Epidermal melanocyte (primary cell): ENCODE results near the gene ZDHHC9.

ENCODE experiments used
- DNase-seq: peaks from one replicate; pipeline ENCODE4 v3.0.0; 2011; ENCODE audit warnings: low spot score; ENCODE audit not compliant: insufficient read length

The ZDHHC9 gene

DNA sequence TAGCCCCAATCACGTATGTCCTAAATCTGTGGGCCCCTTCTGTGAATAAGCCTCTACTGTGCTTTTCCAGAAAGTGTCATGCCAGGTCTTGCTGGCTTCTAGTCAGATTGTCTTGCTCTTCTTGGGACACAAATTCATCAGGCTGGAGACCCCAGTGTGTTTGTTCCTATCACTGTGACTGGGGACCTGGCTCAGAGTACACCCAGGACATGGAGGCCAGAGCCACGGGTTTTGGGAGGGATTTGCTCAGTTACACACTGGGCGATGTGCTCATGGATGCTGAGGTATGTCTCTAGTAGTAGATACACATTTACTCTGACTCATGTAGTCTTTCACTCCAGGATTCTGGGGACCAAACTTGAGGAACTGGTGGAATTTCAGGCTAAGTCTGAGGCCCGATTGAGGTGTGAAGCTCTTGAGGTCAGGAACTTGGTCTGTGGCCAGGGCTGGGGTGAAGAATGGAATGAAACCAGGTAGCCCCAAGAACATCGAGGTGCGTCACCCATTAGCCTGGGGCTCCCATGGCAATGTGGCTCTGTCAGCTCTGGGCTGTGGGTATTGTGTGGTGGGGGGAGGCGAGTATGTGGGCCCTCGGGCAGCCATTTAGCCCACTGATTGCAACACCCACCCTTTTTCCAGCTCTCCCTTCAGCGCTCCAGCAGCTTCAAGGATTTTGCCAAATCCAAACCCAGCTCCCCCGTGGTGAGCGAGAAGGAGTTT is 56.2 kb downstream of the ZDHHC9 start:
- DNase-seq: no peak

DNA sequence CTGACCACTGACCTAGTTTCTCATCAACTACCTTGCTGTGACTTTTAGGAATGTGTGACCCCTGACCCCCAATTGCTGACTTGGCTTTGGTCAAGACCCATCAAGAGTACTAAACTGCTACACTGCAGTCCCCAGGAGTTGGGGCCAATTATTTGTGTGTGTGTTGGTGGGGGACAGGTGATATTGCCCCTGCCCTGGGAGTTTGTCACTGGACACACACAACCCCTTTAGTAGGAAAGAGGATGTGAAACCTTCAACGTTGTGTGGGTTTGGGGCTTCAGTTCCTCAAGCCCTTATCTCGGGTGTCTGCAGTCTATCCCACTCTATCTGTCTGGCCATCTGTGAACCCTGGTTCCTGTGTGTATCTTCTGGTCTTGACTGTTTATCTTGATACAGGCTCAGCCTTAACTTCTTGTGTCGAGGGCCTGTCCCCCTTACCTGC is 57.5 kb downstream of the ZDHHC9 start:
- DNase-seq: no peak

DNA sequence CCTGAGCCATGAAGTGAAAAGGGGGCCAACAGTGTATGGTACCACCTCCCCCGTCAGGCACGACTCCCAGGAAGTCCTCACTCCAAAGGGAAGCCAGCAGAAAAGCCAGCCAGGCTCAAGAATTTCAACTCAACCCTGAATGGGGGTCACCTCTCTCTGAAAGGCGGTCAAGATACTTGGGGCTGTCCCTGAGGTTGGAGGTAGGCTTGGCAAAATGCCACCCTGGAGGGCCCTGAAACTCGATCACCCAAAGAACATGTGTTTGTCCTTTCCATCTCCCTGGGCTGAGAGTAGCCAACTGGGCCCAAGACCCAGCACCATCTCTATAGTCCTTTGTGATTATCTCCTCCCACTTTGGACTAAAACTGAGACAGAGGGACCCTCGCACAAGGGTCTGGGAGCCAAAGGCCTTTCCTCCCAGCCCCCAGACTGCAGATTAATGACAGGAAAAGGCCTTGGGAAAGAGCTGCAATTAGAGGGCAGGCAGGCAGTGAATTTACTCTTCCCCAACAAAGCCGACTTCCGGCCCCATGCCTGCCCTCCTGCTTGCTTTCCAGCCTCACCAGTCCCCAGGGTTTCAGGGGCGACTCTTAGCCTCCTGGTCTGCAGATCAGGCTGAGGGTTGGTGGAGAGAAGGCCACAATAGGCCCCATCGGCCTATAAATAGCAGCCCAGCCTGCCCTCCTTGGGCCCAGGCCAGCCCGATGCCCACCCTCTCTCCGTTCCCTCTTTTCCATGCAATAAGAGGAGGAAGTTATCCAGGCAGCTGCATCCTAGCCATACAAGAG is 58.3 kb downstream of the ZDHHC9 start:
- no peak for DNase-seq

DNA sequence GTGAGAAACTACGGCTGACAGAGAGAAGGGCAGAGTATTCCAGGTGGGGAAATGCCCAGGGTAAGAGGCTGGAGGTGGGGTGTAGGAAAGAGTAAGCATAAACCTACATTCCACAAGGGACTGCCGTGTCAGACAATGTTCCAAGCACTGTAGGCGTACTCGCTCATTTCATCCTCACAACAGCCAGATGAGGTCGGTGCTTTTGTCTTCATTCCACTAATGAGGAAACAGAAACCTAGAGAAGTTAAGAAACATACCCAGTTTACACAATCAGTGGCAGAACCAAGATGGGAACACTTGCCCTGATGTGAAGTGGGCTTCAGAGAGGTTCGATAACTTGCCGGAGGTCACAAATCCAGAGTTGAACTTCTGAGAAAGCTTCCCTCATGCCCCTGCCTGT is 59.3 kb downstream of the ZDHHC9 start:
- DNase-seq: no peak

DNA sequence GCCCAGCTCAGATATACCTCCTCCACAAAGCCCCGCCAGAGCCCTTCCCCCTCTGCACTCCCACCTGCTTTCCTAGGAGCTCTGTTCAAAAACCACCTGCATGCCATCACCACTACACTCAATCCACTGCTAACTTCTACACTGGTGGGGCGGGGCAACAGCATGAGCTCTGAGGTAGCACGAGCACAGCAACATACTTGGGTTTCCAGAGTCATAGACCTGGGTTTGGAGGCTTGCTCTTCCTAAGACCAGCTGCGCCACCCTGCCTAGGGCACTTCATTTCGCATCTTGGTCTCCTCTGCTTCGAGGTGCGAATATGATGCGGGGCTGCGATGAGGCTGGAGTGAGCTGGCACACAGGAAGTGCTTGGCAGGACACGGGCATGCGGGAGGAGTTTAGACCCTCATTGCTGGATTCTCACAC is 60.4 kb downstream of the ZDHHC9 start:
- DNase-seq: no peak

DNA sequence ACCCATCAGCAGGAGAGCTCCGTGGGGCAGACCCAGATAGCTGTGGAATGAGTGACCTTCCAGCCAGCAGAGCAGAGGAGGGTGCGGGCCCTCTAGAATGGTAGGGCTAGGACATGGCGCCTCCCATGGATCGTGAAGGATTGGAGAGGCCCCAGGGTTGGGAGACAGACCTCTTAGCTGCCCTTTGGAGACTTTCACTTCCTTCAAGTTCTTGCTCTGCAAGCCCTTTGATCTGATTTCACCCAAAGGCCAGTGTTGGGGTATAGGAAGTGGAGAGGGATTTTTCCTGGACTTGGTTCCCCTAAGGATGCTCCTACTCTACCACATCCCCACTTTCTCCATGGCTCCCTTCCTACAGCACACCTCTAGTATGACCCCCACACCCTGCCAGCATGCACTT is 61.0 kb downstream of the ZDHHC9 start:
- DNase-seq: no peak

DNA sequence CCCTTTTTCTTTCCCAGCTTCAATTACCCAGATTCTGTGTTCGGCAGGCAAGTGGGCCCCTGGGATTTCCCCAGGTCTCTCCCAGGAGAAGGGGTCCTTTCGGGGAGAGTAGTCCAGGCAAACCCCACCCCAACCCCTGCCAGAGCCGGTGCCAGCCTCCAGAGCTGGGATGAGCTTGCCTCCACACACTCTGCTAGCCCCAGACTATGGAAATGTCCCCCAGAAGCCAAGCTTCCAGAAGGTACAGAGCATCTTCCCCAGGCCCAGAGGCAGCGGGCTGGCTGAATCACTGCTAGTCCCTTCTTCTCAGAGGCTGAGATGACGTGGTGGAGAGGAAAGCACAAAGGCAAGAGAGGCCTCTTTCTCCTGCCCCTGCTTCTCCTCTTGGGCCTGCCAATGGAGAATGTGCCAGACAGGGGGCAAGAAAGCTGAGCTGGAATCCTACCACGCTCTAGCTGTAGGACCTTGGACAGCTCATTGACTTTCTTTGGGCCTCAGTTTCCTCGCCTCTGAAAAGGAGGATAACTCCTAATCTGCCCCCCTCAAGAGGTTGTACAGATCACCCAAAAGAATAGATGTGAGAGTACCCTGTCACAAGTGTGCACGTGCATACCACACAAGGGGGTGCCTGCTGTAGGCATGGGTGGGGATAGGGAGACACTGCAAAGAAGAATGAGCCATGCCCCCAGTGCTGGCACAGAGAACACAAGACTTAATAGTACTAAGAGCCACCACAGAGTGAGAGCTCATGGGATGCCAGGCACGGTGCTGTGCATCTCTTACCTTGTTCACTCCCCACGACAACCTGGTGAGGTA is 61.8 kb downstream of the ZDHHC9 start:
- DNase-seq: no peak

DNA sequence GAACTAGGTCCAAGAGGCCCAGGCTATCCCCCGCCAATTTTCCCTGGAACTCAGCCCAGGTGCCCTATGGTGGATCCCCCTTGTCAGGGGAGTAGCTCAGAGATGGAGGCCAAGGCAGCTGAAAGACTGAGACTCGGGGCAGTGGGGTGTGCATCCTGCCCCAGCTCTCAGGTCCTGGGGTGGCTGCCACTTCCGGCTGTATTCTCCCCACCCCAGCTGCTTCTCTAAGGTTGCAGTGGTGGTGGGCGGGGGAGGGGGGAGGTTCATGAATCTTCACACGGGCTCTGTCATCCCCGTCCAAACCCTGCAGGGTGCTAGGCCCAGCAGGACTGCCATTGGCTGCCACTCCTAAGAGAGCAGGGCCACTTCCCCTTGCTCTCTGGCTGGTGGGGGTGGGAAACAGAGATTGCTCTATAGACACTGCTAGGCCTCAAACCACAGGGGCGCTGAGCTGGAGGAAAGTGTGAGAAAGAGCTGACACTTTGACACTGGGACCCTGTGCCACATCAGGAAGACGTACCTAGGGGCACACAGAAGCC is 62.5 kb downstream of the ZDHHC9 start:
- no peak for DNase-seq

DNA sequence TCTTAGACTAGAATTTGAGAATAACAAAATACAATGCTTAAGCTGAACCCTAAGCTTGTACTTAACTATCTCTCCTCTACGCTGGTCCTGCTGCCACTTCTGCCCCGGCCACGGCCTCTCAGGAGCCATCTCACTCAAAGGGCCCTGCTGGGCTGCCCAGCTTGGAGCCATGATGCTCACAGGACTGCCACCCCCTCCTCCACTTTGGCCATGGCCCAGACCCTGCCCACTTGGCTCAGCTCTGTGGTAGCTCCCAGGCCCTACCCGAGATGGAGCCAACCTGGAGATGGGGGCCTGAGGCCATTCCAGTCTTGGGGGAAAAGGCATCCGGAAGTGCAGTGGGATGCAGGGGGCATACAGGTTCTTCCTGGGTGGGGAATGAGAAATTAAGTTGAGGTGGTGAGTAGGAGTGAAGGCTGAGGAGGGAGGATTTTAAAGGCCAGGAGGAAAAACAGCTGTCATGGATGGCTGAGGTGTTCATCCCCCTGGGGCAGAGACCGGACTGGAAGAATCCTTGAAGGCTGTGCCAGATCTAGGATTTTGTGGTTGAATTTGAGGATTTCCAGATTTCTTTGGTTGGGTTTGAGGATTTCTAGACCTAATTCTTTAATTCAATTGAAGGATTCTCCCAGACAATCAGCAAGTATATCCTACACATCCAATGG is 63.1 kb downstream of the ZDHHC9 start:
- DNase-seq: no peak

DNA sequence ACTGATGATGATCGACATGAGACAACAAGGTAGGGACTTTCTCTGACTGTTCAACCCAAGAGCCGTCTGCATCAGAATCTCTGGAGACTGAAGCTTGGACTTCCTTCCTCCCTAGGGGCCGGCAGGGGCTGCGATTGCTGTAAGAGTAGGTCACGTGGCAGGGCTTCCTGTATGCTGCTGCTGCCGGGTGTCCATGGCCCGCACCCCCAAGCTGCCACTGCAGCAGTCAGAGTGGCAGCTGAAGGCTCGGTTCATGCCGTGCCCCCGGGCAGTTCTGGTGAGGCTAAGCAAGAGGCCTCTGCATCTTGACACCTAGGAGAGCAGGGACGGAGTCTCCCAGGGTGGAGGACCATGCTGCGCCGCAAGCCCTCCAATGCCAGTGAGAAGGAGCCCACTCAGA is 63.9 kb downstream of the ZDHHC9 start, which contains the start of gene SASH3:
Gene SASH3 (plus strand): TSS at position 203 of the 400 bp plus-strand sequence. CDS start 149 bp downstream, at position 352.
- DNase-seq: no peak

DNA sequence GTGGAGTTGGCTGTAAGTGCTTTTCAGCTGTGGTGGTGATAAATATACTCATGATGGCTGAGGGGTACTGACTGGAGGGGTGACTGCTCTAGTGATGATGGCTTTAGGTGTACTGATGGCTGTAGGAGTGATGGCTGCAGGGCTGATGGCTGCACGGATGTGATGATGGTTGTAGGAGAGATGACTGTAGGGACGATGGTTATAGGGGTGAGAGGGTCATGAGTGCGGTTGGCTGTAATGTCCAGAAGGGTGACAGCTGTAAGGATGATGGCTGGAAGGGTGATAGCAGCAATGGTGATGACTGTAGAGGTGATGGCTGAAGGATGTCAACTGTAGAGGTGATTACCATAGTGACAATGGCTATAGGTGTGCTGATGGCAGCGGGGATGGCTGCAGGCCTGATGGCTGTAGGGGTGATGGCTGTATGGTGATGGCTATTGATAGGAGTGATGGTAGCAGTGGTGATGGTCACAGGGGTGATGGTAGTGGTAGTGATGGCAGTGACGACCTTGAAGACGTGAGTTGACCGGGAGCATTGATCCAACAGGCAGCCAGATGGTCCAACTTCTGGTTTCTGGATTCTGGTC is 64.5 kb downstream of the ZDHHC9 start:
- no peak for DNase-seq

DNA sequence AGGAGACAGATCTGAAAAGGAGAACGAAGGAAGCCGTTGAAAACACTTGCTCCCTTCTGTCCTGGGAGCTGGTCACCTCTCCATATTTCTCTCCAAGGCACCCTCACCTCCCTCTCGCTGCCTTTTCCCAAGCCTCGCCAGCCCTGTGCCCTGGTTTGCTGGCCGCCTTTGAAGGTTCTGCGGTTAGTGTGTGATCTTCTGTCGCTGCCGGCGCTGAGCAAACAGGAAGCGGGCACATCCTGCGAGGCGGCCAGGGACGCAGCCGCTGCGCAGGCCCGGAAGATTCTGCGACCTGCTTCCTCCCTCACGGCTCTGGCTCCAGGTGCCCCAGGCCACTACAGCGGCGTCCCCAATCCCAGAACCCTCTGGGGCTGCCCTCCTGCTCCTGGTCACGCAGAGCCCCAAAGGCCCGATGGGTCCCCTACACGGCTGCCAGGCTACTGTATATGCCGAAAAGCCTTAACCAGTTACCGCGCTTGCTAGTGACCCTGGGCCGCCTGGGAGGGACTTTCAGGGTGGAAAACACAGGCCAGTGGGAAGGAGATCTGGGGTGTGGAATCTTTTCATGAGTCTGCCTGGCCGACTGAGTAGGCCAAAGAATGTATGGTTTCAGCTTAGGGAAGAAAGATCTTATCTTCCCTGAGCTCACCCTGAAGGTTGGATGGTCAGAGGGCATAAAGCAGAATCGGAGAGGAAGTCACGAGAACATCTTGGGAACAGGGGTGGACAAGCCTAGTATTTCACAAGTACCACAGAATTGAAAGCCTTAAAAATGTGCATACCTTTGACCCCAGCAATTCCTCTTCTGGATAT is 66.3 kb downstream of the ZDHHC9 start:
- DNase-seq: no peak

DNA sequence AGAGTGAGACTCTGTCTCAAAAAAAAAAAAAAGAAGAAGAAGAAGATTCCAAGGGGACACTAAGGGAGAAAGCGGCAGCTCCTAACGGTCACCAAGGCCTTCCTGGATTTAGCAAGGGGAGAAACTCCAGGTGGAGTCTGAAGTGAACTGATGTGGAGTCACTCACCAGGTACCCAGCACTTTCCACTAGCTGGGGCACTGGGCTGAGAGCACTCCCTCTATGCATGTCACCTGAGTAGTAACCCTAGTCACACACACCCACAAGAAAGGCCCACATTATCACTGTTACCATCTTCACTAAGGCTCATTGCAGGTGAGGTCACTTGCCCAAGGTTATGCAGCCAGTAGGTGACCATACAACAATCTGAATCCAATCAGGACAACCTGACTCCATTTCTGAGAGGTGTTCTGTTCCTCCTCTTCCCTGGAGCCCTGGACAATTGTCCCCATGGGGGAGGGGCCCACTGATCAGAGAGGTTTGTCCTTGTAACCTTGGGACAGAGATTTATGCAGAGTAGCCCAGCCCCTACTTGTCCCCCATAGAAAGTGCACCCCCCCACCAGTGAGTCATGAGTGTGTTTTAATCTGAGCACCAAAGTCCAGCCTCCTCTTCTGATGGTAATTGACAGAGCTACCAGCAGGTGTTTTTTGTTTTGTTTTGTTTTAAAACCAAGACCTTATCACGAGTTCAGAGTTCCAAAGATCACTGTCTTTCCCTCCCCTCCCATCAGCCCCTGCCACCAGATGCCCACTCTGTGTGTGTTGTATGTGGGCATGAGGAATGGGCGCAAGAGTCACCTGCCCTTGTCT is 69.8 kb downstream of the ZDHHC9 start:
- DNase-seq: no peak

DNA sequence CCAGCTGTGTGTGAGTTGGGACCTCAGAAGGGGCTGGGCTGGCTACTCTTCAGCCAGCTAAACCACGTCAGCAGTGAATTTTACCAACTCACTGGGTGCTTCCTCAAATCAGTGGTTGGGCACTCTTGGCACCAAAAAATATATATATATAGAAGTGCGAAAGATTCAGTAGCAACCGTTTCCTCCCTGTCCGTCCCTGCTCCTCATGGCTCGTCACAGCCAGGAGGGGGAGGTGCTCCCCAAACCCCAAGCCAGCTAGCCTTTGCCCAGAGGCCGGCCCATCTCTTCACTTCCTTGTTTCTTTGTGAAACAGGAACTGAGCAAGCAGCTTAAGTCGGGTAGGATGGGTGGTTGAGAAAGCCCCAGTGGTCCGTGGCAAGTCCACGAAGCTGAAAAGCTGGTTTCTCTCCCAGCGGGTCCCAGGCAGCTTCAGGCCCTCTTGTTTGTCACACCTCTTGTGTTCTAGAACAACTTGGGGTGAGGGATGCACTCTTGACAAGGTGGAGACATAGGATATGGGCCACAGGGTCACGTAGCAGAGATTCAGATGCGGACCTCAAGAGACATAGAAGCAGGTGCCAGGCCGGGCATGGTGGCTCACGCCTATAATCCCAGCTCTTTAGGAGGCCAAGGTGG is 70.8 kb downstream of the ZDHHC9 start:
- no peak for DNase-seq

DNA sequence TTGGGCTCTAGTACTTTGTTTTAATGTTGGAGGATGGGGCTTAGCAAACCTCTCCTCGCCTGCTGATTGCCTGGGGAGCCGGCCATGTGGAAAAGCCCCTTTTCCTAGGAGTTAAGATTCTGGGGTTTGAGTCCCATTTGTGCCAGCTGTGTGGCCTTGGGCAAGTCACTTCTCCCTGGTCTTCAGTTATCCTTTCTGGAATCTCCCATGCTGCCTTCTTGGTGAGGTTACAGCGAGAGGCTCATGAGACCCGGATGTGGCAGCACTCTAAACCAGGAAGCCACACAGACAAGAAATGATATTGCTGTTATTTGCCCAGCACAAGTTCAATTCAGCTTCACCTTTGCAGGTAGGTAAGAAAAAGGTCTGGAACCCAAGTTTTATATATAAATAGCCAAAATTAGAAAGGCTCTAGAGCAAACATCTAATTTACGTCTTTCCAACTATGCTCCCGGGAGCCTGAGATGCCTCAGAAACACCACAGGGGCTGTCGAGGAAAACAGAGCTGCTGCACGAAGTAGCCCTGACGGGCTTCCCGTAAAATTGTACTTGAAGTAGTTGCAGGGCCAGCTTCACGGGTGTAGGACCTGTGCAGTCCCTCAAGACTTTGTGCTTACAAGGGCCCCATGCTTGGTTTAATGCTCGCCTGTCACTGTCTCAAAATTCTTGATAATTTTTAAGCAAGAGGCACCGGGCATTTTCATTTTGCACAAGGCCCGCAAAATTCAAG is 72.3 kb downstream of the ZDHHC9 start:
- no peak for DNase-seq

DNA sequence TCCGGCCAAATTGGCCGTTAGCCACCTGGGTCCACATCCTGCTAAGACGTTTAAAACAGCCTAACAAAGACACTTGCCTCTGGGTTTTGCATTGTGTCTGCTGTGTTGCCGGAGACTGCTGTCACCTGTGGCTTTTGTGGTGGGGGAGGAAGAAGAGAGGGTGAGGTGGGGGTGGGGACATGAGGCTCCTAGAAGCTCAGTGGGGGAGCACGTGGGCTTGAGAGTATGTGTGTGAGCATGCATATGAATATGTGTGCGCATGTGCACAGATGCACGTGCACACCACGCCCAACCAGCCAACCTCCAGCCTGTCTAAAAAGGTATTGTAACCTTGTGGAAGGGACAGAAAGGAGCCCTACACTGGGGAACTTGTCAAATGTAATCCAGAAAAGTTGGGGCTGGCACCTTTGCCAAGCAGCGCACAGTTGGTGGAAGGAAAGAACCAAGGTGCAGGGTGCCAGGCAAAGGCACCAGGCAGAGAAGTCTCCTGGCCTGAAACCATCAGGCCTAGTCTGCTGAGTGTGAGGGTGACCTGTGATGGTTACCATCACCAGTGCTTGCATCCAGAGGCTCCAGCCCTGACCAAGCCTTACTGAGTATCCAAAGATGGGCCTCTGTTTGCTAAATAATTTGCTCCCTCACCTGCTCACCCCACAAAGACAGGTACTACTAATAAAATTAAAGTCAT is 74.1 kb downstream of the ZDHHC9 start:
- no peak for DNase-seq
